Progenitor cell of endocrine pancreas (in vitro differentiated cells): Measurements from ENCODE around the gene CLOCK. TPM values are rescaled to one million over a fixed set of nuclear protein-coding genes. Genes with fewer than 3 reads are reported as not detected.

Experiments used
- DNase-seq: peaks from one replicate; pipeline ENCODE4 v3.0.0; 2021; ENCODE audit warnings: low spot score; ENCODE audit not compliant: unreplicated experiment
- H3K27ac Mint-ChIP-seq: 2 replicates; pipeline ENCODE4 v1.8.0; 2021; ENCODE audit warnings: mild to moderate bottlenecking, moderate library complexity, mixed read lengths
- H3K27me3 Mint-ChIP-seq: 2 replicates; pipeline ENCODE4 v1.8.0; 2021; ENCODE audit warnings: mixed read lengths
- H3K36me3 Mint-ChIP-seq: 2 replicates; pipeline ENCODE4 v1.8.0; 2022; ENCODE audit warnings: mixed read lengths; ENCODE audit not compliant: insufficient read depth
- H3K4me1 Mint-ChIP-seq: 2 replicates; pipeline ENCODE4 v1.8.0; 2021; ENCODE audit warnings: low read depth, mixed read lengths
- H3K4me3 Mint-ChIP-seq: 2 replicates; pipeline ENCODE4 v1.8.0; 2021; ENCODE audit warnings: low read depth, mild to moderate bottlenecking, moderate library complexity, mixed read lengths
- H3K9me3 Mint-ChIP-seq: 2 replicates; pipeline ENCODE4 v1.8.0; 2021; ENCODE audit warnings: low read depth, mixed read lengths
- total RNA-seq: library from RNA; stranded (reverse); gene quantifications from 2 replicates; pipeline ENCODE4 v1.2.1, GENCODE V29; 2021
- TF ChIP-seq, protein P1 (sequence below): fragments of 200-600 bp; sonication (generic); IDR thresholded peaks from one replicate; pipeline ENCODE4 v1.5.0; 2021; ENCODE audit warnings: antibody characterized with exemption, mild to moderate bottlenecking; ENCODE audit not compliant: unreplicated experiment

The CLOCK gene
- total RNA-seq, 1 donor from 2014 or later = 16.0 TPM

DNA sequence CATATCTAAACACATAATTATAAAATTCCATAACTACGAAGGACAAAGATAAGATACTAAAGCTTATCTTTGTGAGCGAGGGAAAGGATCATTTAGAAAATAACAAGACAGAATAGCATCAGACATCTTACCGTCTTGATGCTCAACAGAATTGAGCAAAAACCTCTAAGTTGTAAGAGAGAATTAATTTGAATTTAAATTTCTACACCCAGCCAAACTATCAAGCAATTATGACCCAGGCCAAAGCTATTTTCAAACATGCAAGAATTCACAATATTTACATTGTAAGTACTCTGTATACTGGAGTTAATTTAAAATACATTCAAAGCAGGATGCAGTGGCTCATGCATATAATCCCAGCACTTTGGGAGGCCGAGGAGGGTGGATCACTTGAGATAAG, 16.5 kb downstream of the CLOCK start:
- H3K4me3 Mint-ChIP-seq = no peak overlapping the region
- peaks cover 37% of the 10 kb centered on the region for H3K36me3 Mint-ChIP-seq
- TF ChIP-seq, protein P1, sequence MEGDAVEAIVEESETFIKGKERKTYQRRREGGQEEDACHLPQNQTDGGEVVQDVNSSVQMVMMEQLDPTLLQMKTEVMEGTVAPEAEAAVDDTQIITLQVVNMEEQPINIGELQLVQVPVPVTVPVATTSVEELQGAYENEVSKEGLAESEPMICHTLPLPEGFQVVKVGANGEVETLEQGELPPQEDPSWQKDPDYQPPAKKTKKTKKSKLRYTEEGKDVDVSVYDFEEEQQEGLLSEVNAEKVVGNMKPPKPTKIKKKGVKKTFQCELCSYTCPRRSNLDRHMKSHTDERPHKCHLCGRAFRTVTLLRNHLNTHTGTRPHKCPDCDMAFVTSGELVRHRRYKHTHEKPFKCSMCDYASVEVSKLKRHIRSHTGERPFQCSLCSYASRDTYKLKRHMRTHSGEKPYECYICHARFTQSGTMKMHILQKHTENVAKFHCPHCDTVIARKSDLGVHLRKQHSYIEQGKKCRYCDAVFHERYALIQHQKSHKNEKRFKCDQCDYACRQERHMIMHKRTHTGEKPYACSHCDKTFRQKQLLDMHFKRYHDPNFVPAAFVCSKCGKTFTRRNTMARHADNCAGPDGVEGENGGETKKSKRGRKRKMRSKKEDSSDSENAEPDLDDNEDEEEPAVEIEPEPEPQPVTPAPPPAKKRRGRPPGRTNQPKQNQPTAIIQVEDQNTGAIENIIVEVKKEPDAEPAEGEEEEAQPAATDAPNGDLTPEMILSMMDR = no peak
- no peak for DNase-seq
- H3K27ac Mint-ChIP-seq = no peak overlapping the region
- H3K9me3 Mint-ChIP-seq = peaks cover 31% of the 10 kb centered on the region
- no peaks in the 10 kb centered on the region for H3K27me3 Mint-ChIP-seq
- no peaks in the 10 kb centered on the region for H3K4me1 Mint-ChIP-seq

DNA sequence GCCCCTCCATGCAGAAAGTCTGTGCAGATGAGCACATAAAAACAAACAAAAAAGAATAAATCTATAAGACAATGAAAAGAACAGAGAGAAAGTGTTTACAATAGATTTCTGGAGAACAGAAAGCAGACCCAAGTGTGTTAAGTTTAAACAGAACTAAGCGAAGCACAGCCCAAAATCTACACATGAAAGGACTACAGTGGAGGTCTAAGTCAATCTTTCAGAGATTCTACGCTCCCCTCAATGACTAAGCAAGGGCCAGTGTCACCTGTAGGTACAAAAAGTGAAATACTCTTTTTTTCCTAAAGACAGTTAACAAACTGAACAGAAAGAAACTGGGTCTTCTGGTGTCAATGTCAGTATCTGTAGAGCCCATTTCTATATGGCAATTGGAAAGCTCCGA, 18.2 kb downstream of the CLOCK start:
- H3K27me3 Mint-ChIP-seq = no peaks in the 10 kb centered on the region
- no peaks in the 10 kb centered on the region for H3K4me1 Mint-ChIP-seq
- H3K4me3 Mint-ChIP-seq = no peak overlapping the region
- TF ChIP-seq, protein P1 = no peak
- H3K9me3 Mint-ChIP-seq = peaks cover 23% of the 10 kb centered on the region
- no peak for DNase-seq
- H3K36me3 Mint-ChIP-seq = peaks cover 29% of the 10 kb centered on the region
- H3K27ac Mint-ChIP-seq = no peak overlapping the region

- H3K36me3 Mint-ChIP-seq = peaks cover 8% of the 10 kb centered on the region
- no peak overlapping the region for H3K4me3 Mint-ChIP-seq
These were observed 21.7 kb downstream of the CLOCK start for GRCh38 chr4:55524844-55525571.

DNA sequence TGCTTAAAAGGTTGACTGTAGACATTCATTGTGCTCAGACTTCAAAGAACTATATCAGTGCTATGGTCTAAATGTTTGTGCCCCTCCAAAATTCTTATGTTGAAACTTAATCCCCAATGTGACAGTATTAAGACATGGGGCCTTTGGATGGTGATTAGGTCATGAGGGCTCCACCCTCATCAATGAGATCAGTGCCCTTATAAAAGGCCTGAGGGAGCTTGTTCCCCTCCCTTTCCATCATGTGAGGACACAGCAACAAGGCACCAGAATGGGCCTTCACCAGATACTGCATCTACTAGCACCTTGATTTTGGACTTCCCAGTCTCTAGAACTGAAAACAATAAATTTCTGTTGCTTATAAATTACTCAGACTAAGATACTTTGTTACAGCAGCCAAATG, 28.3 kb downstream of the CLOCK start:
- no peak overlapping the region for H3K27ac Mint-ChIP-seq
- TF ChIP-seq, protein P1 = no peak
- no peaks in the 10 kb centered on the region for H3K27me3 Mint-ChIP-seq
- peaks cover 4% of the 10 kb centered on the region for H3K9me3 Mint-ChIP-seq
- H3K4me3 Mint-ChIP-seq = no peak overlapping the region
- H3K36me3 Mint-ChIP-seq = peaks cover 3% of the 10 kb centered on the region
- DNase-seq = no peak
- H3K4me1 Mint-ChIP-seq = no peaks in the 10 kb centered on the region

More at GRCh38 chr4:55524844-55525571, 21.7 kb downstream of the CLOCK start:
- TF ChIP-seq, protein P1 = no peak
- Mint-ChIP-seq H3K4me1 (no peaks in the 10 kb centered on the region), H3K27me3 (no peaks in the 10 kb centered on the region), H3K27ac (no peak overlapping the region), H3K9me3 (peaks cover 4% of the 10 kb centered on the region)
- DNase-seq = no peak

DNA sequence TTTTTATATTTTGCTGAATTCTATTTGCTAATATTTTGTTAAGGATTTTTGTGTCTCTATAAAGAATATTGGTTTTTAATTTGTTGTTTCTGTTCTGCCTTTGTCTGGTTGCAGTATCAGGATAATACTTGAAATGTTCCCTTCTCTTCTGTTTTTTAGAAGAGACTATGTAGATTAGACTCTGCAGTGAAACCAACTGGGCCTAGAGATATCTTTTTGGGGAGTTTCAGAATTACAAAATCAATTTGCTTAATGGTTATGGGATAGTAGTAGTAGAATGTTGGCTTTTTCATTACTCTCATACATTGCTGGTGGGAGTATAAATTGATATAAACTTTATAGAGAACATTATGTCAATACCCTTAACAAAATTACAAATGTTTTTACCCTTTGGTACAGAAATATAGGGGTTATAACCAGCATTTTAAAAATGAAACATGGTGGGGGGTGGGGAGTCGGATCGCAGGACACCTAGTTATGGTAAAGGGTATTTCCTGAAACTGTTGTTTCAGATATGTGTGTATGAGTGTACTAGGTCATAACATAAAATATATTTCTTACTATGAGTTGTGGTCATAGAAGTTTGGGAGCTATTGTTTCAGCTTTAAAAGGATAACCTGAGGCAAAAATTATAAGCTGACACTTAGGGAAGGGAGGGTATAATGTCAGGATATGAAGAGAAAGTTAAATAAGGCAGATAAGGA, 29.0 kb downstream of the CLOCK start:
- no peak overlapping the region for H3K4me3 Mint-ChIP-seq
- no peaks in the 10 kb centered on the region for H3K4me1 Mint-ChIP-seq
- peaks cover 12% of the 10 kb centered on the region for H3K9me3 Mint-ChIP-seq
- peaks cover 3% of the 10 kb centered on the region for H3K36me3 Mint-ChIP-seq
- H3K27me3 Mint-ChIP-seq = no peaks in the 10 kb centered on the region
- TF ChIP-seq, protein P1 = no peak
- no peak for DNase-seq
- no peak overlapping the region for H3K27ac Mint-ChIP-seq
